ENCODE results near the gene AGMO. TPM values are rescaled to one million over a fixed set of nuclear protein-coding genes. Genes with fewer than 3 reads are reported as not detected.

AGMO gene
- total and polyA plus RNA-seq, 2 of the 8 experiments (the other 6 are each of a cell fraction or from before 2014, with no cell fraction given), result 0.22 to 0.45 TPM

- no peak overlapping the region for H3K23ac ChIP-seq (ENCODE audit: insufficient read length)
- no peak overlapping the region for H4K91ac ChIP-seq (replicated peaks; ENCODE audit: insufficient read length, low read length)
- H2AFZ ChIP-seq (ENCODE audit: low read length), result no peak overlapping the region
- no peaks in the 10 kb centered on the region for H3K79me1 ChIP-seq (ENCODE audit: low read depth, low read length)
- H2BK5ac ChIP-seq (ENCODE audit: low read depth, low read length), result no peak overlapping the region
- H2BK15ac ChIP-seq (ENCODE audit: low read length), result no peak overlapping the region
- no peak overlapping the region for H3K9ac ChIP-seq (replicated peaks in 1 of 4; ENCODE audit: extremely low read depth in 1 of 4, low read depth in 3 of 4, low read length in 3 of 4)
- CTCF ChIA-PET (ENCODE audit: partially characterized antibody), result interaction anchor here (1.0 to 1.3 kb wide), 2 partner anchors 44 to 495 kb away, joined by 3 to 4 read pairs; no protein-coding TSS in a partner anchor
- H3K27ac ChIP-seq (ENCODE audit: low read depth, low read length), result no peak overlapping the region
- H3K9me3 ChIP-seq (ENCODE audit: insufficient read depth in 2 of 2, low read depth in 1 of 2, low read length in 1 of 2), result no peaks in the 10 kb centered on the region
- WGBS, 2 experiments (ENCODE audit: extremely low coverage in 1 of 2, insufficient coverage in 1 of 2, insufficient read length in 1 of 2, insufficient replicate concordance in 2 of 2, low coverage in 1 of 2, low lambda C conversion rate in 2 of 2, missing lambda C conversion rate in 1 of 2), result 42% methylated on average over 2 of the region's 2 CpGs; no CpG with 5 or more reads in 1 of the 2 experiments
- no peak overlapping the region for H3K14ac ChIP-seq (ENCODE audit: insufficient read length)
- no peak overlapping the region for H4K8ac ChIP-seq (ENCODE audit: extremely low read depth, insufficient read depth, low read length)
- H3K23me2 ChIP-seq (ENCODE audit: low read depth, low read length), result no peaks in the 10 kb centered on the region
- H3K36me3 ChIP-seq (ENCODE audit: control insufficient read depth in 2 of 4, insufficient read depth in 4 of 4, low read length in 3 of 4), result no peaks in the 10 kb centered on the region
- H2BK120ac ChIP-seq (replicated peaks; ENCODE audit: low read depth, low read length), result no peak overlapping the region
- no peak for FAIRE-seq
- H3K79me2 ChIP-seq (ENCODE audit: control insufficient read depth in 1 of 2, insufficient read depth in 2 of 2, low read length in 2 of 2), result no peaks in the 10 kb centered on the region
- H2BK20ac ChIP-seq (ENCODE audit: low read length), result no peak overlapping the region
- DNase-seq (ENCODE audit: low read depth in 1 of 2, low spot score in 2 of 2), result no peak
- no peak overlapping the region for H3K4me3 ChIP-seq (ENCODE audit: extremely low read depth in 1 of 4, insufficient read depth in 2 of 4, low read depth in 3 of 4, low read length in 4 of 4)
- no peak overlapping the region for H2BK12ac ChIP-seq (ENCODE audit: low read depth, low read length)
- no peaks in the 10 kb centered on the region for H4K20me1 ChIP-seq (replicated peaks in 1 of 2; ENCODE audit: control insufficient read depth in 1 of 2, insufficient read depth in 2 of 2, low read length in 2 of 2)
- no peak overlapping the region for H3K18ac ChIP-seq (ENCODE audit: extremely low read depth, low read length)
- H3K4ac ChIP-seq (replicated peaks; ENCODE audit: insufficient read length, low read depth, low read length), result no peak overlapping the region
- no peak overlapping the region for H3K4me2 ChIP-seq (ENCODE audit: insufficient read depth in 1 of 2, low read depth in 2 of 2, low read length in 2 of 2)
- H2AK5ac ChIP-seq (ENCODE audit: low read depth, low read length), result no peak overlapping the region
- no peaks in the 10 kb centered on the region; a peak in 1 of 7 replicates for H3K4me1 ChIP-seq (replicated peaks in 1 of 4; ENCODE audit: control insufficient read depth in 3 of 4, insufficient read depth in 4 of 4, low read length in 3 of 4)
- POLR2A ChIA-PET (ENCODE audit: partially characterized antibody), result no interaction called here
- H4K5ac ChIP-seq (ENCODE audit: insufficient read length, low read depth, low read length), result no peak overlapping the region
- no peaks in the 10 kb centered on the region for H3K27me3 ChIP-seq (replicated peaks in 1 of 4; ENCODE audit: control insufficient read depth in 3 of 4, extremely low read depth in 1 of 4, insufficient read depth in 3 of 4, low read length in 3 of 4)
- H3K56ac ChIP-seq (replicated peaks; ENCODE audit: insufficient read length, low read depth, low read length), result no peak overlapping the region
- TF ChIP-seq, protein P1, sequence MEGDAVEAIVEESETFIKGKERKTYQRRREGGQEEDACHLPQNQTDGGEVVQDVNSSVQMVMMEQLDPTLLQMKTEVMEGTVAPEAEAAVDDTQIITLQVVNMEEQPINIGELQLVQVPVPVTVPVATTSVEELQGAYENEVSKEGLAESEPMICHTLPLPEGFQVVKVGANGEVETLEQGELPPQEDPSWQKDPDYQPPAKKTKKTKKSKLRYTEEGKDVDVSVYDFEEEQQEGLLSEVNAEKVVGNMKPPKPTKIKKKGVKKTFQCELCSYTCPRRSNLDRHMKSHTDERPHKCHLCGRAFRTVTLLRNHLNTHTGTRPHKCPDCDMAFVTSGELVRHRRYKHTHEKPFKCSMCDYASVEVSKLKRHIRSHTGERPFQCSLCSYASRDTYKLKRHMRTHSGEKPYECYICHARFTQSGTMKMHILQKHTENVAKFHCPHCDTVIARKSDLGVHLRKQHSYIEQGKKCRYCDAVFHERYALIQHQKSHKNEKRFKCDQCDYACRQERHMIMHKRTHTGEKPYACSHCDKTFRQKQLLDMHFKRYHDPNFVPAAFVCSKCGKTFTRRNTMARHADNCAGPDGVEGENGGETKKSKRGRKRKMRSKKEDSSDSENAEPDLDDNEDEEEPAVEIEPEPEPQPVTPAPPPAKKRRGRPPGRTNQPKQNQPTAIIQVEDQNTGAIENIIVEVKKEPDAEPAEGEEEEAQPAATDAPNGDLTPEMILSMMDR (IDR thresholded peaks at IDR 0.05; ENCODE audit: control extremely low read depth in 1 of 3, insufficient read depth in 1 of 3, low read depth in 1 of 3, low read length in 3 of 3), result no peak
- TF ChIP-seq SIRT6 (IDR thresholded peaks at IDR 0.05; ENCODE audit: low read length) (no peak), NANOG (IDR thresholded peaks at IDR 0.05; ENCODE audit: insufficient read depth, low read depth, low read length, poor library complexity, severe bottlenecking) (no peak), KDM5A (IDR thresholded peaks at IDR 0.05; ENCODE audit: low read length) (no peak), POLR2AphosphoS5 (IDR thresholded peaks at IDR 0.05; ENCODE audit: low read depth, low read length) (no peak), BRCA1 (IDR thresholded peaks at IDR 0.05; ENCODE audit: low read depth, low read length) (no peak), USF2 (IDR thresholded peaks at IDR 0.05; ENCODE audit: low read length) (no peak), TAF7 (optimal IDR thresholded peaks at IDR 0.05; ENCODE audit: borderline replicate concordance, low read depth, low read length) (no peak), KDM1A (IDR thresholded peaks at IDR 0.05; ENCODE audit: borderline replicate concordance, low read length) (no peak), SIN3A (conservative IDR thresholded peaks at IDR 0.05 in 1 of 2, IDR thresholded peaks at IDR 0.05 in 1 of 2; ENCODE audit: low read depth in 1 of 2, low read length in 2 of 2) (no peak), BACH1 (IDR thresholded peaks at IDR 0.05; ENCODE audit: low read length) (no peak)
These were observed 41.3 kb upstream of the AGMO start for GRCh38 chr7:15603124-15603523.
